K562 (cell line): Measurements from ENCODE around the gene ZNF785. TPM values are rescaled to one million over a fixed set of nuclear protein-coding genes. Genes with fewer than 3 reads are reported as not detected.

Source experiments
- CBFA2T3 ChIP-seq: fragments of 450-650 bp; IDR thresholded peaks from 2 replicates; pipeline ENCODE4 v1.6.1; 2017
- COPS2 ChIP-seq: fragments of 450-650 bp; conservative IDR thresholded peaks from 2 replicates; pipeline ENCODE4 v1.6.1; 2016; ENCODE audit warnings: mild to moderate bottlenecking, moderate library complexity
- CSDE1 ChIP-seq, 2 experiments: fragments of 450-650 bp; IDR thresholded peaks; 2 replicates each; pipeline ENCODE4 v1.6.1; 2016; ENCODE audit warnings: mild to moderate bottlenecking in 1 of 2
- EHMT2 ChIP-seq: fragments of 450-650 bp; IDR thresholded peaks from 2 replicates; pipeline ENCODE4 v1.6.1; 2018; ENCODE audit warnings: antibody characterized with exemption
- NCOA6 ChIP-seq: fragments of 450-650 bp; IDR thresholded peaks from 2 replicates; pipeline ENCODE4 v1.6.1; 2017; ENCODE audit warnings: mild to moderate bottlenecking
- NELFE ChIP-seq: IDR thresholded peaks from 2 replicates; pipeline ENCODE4 v1.6.1; 2011; ENCODE audit warnings: mild to moderate bottlenecking; ENCODE audit not compliant: insufficient read depth, insufficient read length
- NFRKB ChIP-seq: fragments of 450-650 bp; IDR thresholded peaks from 2 replicates; pipeline ENCODE4 v1.6.1; 2016; ENCODE audit warnings: low read depth
- PKNOX1 ChIP-seq: fragments of 450-650 bp; IDR thresholded peaks from 2 replicates; pipeline ENCODE4 v1.6.1; 2016
- PTBP1 ChIP-seq: fragments of 200-400 bp; formaldehyde crosslinking; IDR thresholded peaks from 2 replicates; pipeline ENCODE4 v1.6.1; 2017; ENCODE audit warnings: low read depth, low read length
- ZBED1 ChIP-seq: IDR thresholded peaks from 2 replicates; pipeline ENCODE4 v1.6.1; 2014
- ZBTB8A ChIP-seq: fragments of 450-650 bp; IDR thresholded peaks from 2 replicates; pipeline ENCODE4 v1.6.1; 2018; ENCODE audit warnings: mild to moderate bottlenecking, moderate library complexity; ENCODE audit not compliant: partially characterized antibody
- ZC3H8 ChIP-seq: fragments of 450-650 bp; IDR thresholded peaks from 2 replicates; pipeline ENCODE4 v1.6.1; 2017
- ZNF408 ChIP-seq: fragments of 250-450 bp; sonication (Bioruptor Pico); IDR thresholded peaks from 2 replicates; pipeline ENCODE4 v1.4.0; 2020; ENCODE audit warnings: low read depth, mild to moderate bottlenecking, moderate library complexity
- polyA plus RNA-seq, 8 experiments: library from polyadenylated mRNA; depleted of rRNA in 4 of 8; stranded (reverse) in 5 of 8; unstranded in 3 of 8; fragments of >200 nt; fragmentation: Nextera tagmentation in 2 of 8; fragmentation: Illumina TruSeq in 1 of 8; extraction: Ambion mirVana in 2 of 8; extraction: Trizol in 1 of 8; gene quantifications; 2 replicates each; pipeline versions ENCODE4 v1.2.1 to v1.2.3, GENCODE V29; 2011 to 2014; ENCODE audit warnings: inconsistent platforms in 1 of 8, missing spikeins in 1 of 8
- total RNA-seq, 7 experiments: library from RNA; depleted of rRNA in 6 of 7; stranded (reverse); fragments of >200 nt in 6 of 7; fragmentation: Illumina TruSeq in 2 of 7; extraction: Trizol in 2 of 7; gene quantifications; 2 replicates each; pipeline versions ENCODE4 v1.2.1 to v1.2.3, GENCODE V29; 2011 to 2021; ENCODE audit warnings: low replicate concordance in 1 of 7
- TF ChIP-seq, protein P1 (sequence below): fragments of 250-450 bp; sonication (Bioruptor Pico); IDR thresholded peaks from 2 replicates; pipeline ENCODE4 v1.5.0; 2021; ENCODE audit warnings: mild to moderate bottlenecking, borderline replicate concordance

ZNF785 gene
- total and polyA plus RNA-seq, 9 of the 15 experiments (the other 6 are each of a cell fraction or from before 2014, with no cell fraction given): 0.64 to 11.0 (median 6.4) TPM

DNA sequence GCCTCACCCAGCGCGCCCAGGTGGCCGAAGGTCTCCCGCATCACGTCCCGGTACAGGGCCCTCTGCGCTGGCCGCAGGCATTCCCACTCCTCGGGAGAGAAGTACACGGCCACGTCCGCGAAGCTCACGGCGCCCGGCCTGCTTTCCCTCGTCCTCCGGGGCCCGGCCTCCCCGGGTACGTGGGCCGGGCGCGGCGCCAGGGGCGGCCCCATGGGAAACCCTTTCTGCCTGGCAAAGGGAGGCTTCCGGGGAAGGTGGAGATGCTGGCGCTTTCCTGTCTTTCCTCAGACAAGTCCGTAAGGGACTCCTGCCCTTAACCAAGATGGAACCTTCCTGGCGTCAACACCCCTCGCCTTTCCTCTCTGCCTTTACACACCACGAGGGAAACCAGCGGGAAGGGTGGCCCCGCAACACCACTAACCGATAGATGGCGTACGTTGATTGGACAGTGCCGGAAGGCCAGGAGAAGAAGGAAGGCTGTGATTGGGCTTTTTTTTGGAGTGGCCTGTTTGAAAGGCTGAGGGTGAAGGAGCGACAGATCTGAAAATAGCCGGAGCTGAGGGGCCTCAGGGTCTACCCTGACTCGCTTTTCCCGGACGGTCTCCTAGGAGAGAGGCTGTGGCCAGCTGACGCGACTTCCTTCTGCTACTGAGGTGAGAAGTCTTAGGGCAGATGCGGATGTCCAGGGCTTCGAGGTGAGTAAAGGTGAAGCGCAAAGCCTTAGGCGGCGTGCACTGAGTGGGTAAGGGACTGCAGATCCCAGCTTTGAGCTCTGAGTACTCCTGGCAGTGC lies at the start of gene ZNF785 (continued):
- TF ChIP-seq COPS2 (no peak), PTBP1 (no peak; the same call in 1 of the 2 replicates), CSDE1 (IDR thresholded peaks at IDR 0.05) (no peak), ZBED1 (no peak), NFRKB (peak; percentile 100), CBFA2T3 (no peak; the same call in 1 of the 2 replicates), NELFE (no peak), EHMT2 (no peak), ZBTB8A (no peak), ZC3H8 (no peak), NCOA6 (no peak), ZNF408 (CRISPR knock-in tag) (no peak), PKNOX1 (peak; percentile 83)
- TF ChIP-seq, protein P1, sequence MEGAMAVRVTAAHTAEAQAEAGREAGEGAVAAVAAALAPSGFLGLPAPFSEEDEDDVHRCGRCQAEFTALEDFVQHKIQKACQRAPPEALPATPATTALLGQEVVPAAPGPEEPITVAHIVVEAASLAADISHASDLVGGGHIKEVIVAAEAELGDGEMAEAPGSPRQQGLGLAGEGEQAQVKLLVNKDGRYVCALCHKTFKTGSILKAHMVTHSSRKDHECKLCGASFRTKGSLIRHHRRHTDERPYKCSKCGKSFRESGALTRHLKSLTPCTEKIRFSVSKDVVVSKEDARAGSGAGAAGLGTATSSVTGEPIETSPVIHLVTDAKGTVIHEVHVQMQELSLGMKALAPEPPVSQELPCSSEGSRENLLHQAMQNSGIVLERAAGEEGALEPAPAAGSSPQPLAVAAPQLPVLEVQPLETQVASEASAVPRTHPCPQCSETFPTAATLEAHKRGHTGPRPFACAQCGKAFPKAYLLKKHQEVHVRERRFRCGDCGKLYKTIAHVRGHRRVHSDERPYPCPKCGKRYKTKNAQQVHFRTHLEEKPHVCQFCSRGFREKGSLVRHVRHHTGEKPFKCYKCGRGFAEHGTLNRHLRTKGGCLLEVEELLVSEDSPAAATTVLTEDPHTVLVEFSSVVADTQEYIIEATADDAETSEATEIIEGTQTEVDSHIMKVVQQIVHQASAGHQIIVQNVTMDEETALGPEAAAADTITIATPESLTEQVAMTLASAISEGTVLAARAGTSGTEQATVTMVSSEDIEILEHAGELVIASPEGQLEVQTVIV (CRISPR knock-in tag): no peak
